Measurements from ENCODE around the gene CYP4F8.

GRCh38 chr19:15618321-15618720 lies 3.3 kb downstream of the CYP4F8 start:
- TF ChIP-seq GATA2 (IDR thresholded peaks at IDR 0.05; ENCODE audit: low read depth, low read length) = no peak
- TF ChIP-seq GATA3 (IDR thresholded peaks at IDR 0.05; ENCODE audit: low read depth, low read length) = no peak

Data from SH-SY5Y (cell line).